Ovary (tissue), 9 donors: Measurements from ENCODE around the gene IGFBP7. TPM values are rescaled to one million over a fixed set of nuclear protein-coding genes. Genes with fewer than 3 reads are reported as not detected.

Experiments
- DNase-seq, 5 donors: peaks; one replicate each; pipeline ENCODE4 v3.0.0-alpha.2; 2019 to 2020
- H3K27ac ChIP-seq, 2 donors: fragments of 200-600 bp; one replicate each; pipeline versions ENCODE4 v1.5.1 to v1.8.0; 2019 to 2022
- H3K27me3 ChIP-seq: fragments of 200-600 bp; one replicate; pipeline ENCODE4 v1.8.0; 2022
- H3K36me3 ChIP-seq: fragments of 200-600 bp; sonication (generic); one replicate; pipeline ENCODE4 v1.5.1; 2019
- H3K4me1 ChIP-seq: one replicate; pipeline ENCODE4 v1.8.1; 2013; ENCODE audit warnings: mild to moderate bottlenecking, moderate library complexity; ENCODE audit not compliant: insufficient read depth
- H3K4me3 ChIP-seq: fragments of 200-600 bp; sonication (generic); one replicate; pipeline ENCODE4 v1.5.1; 2017
- H3K9me3 ChIP-seq, 2 donors: fragments of 200-600 bp in 1 of 2; sonication (generic) in 1 of 2; one replicate each; pipeline versions ENCODE4 v1.5.1 to v1.8.1; 2013 to 2019; ENCODE audit warnings: mild to moderate bottlenecking in 1 of 2, moderate library complexity in 1 of 2
- EP300 ChIP-seq: sonication (generic); formaldehyde crosslinking; IDR thresholded peaks from one replicate; pipeline ENCODE4 v1.6.1; 2017; ENCODE audit warnings: antibody characterized with exemption
- POLR2A ChIP-seq: fragments of 450-650 bp; IDR thresholded peaks from one replicate; pipeline ENCODE4 v1.6.1; 2017; ENCODE audit warnings: antibody characterized with exemption, mild to moderate bottlenecking, moderate library complexity
- WGBS, 3 donors: extraction: QIAGEN DNeasy Blood & Tissue Kit in 1 of 3; methylation state at CpG; one replicate each; pipeline versions ENCODE4 v1.1.5 to v1.1.7; 2013 to 2017; 5-methylcytosine and 5-hydroxymethylcytosine counted together
- intact Hi-C, 4 donors: fragments of 100-400 bp; cut with DNase I; formaldehyde crosslinking; loops; one replicate each; pipeline versions ENCODE4 v1.11.0 to v1.15.1; 2022 to 2023
- polyA plus RNA-seq, 2 donors: library from polyadenylated mRNA; stranded (reverse); fragments of 200-250 nt in 1 of 2; fragments of 350-450 nt in 1 of 2; fragmentation: Illumina TruSeq in 1 of 2; extraction: RNeasy Lipid Tissue Mini Kit (QIAGEN cat#74804) in 1 of 2; gene quantifications; one replicate each; pipeline ENCODE4 v1.2.3, GENCODE V29; 2013 to 2014
- total RNA-seq, 7 donors: library from RNA; depleted of rRNA in 2 of 7; stranded (reverse); fragments of >200 nt in 2 of 7; fragmentation: NEBNext Ultra II Directional in 3 of 7; extraction: Animal tissue kit (Norgen Biotek cat#: 25700) in 3 of 7; gene quantifications; one replicate each; pipeline versions ENCODE4 v1.1.0 to v1.2.4, GENCODE V29; 2016 to 2023
- TF ChIP-seq, protein P1 (sequence below), 3 donors: fragments of 450-650 bp in 2 of 3; fragments of 200-600 bp in 1 of 3; IDR thresholded peaks; one replicate each; pipeline versions ENCODE4 v1.5.1 to v1.8.0; 2016 to 2022; ENCODE audit warnings: antibody characterized with exemption in 3 of 3, mild to moderate bottlenecking in 1 of 3
- donor health status: DM: no; HTN: no; CAD: no; lungs with moderate emphysema.
- donor health status: DM: no; HTN: no; CAD: no.
- donor health status: Bipolar disorder and iron deficiency.
- donor health status: DM: yes; HTN: yes; CAD: no.
- donor health status: DM: no; HTN: no; CAD: no.
- donor health status: DM: yes; HTN: yes; CAD: no.

IGFBP7 gene
- total and polyA plus RNA-seq, 9 donors, result 96.8 to 4,468 (median 359) TPM

DNA sequence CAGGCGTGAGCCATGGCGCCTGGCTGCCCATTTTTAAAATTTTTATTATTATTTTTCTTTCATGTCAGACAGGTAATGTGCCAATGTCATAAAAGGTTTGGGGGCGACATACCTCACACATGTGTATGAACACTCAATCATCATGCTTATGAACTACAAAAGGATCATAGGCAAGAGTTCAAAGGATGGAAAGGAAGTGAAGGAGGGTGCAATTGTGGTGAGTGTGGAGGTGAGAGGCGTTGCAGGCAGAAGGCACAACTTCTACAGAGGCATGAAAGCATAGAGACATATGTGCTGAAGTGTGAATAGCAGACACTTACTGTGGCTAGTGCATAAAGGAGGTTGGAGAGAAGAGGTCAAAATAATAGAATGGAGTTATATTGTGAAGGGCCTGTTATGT lies 4.0 kb downstream of the IGFBP7 start:
- no peak overlapping the region for H3K4me3 ChIP-seq
- no peaks in the 10 kb centered on the region for H3K36me3 ChIP-seq
- peaks cover 14% of the 10 kb centered on the region for H3K4me1 ChIP-seq
- no peak for DNase-seq
- TF ChIP-seq POLR2A (no peak), EP300 (no peak)
- TF ChIP-seq, protein P1, sequence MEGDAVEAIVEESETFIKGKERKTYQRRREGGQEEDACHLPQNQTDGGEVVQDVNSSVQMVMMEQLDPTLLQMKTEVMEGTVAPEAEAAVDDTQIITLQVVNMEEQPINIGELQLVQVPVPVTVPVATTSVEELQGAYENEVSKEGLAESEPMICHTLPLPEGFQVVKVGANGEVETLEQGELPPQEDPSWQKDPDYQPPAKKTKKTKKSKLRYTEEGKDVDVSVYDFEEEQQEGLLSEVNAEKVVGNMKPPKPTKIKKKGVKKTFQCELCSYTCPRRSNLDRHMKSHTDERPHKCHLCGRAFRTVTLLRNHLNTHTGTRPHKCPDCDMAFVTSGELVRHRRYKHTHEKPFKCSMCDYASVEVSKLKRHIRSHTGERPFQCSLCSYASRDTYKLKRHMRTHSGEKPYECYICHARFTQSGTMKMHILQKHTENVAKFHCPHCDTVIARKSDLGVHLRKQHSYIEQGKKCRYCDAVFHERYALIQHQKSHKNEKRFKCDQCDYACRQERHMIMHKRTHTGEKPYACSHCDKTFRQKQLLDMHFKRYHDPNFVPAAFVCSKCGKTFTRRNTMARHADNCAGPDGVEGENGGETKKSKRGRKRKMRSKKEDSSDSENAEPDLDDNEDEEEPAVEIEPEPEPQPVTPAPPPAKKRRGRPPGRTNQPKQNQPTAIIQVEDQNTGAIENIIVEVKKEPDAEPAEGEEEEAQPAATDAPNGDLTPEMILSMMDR (IDR thresholded peaks at IDR 0.05), result no peak
- intact Hi-C loops, result loop anchor here in 1 of 4 donors (5.0 kb wide), 1 partner anchor 44 kb away; no protein-coding TSS in a partner anchor
- WGBS, 3 donors, result 90 to 92% (median 91%) methylated on average over 4 of the region's 4 CpGs
- H3K9me3 ChIP-seq, result no peaks in the 10 kb centered on the region
- H3K27ac ChIP-seq, result no peak overlapping the region
- no peaks in the 10 kb centered on the region for H3K27me3 ChIP-seq

DNA sequence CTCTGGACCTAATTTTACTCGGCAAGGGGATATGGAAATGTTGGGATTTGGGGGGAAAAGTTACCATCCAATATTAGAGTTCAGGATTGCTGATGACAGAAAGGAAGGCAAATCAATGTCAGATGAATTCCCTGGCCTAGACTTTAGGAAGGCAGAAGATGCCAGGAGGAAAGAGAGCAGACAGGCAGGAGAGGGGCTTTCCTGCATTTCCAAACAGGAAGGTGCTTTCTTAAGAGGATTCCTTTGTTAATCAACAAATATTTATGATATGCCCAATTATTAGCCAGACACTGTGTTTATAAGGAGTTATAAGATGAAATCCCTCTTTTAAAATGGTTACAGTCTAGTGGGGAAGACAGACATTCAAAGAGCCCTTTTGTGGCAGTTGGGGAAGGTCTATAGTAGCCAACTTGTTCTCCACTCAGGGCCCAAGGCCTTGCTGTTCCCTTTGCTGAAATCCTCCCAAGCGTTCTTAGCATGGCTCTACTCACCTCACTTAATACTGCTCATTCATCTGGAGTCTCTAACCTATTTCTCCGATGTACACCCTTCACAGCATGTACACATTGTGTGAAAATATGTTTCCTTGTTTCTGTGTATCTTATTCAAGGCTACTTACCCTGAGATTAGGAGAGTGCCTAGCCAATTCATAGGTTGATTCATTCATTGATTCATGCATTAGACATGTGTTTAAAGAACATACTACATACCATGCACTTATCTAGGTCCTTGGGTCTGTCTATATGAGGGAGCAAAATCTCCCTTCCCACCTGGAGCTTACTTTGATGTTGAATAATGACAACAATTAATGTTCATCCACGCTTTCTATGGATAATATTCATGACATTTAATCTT lies 5.3 kb downstream of the IGFBP7 start:
- Histone ChIP-seq H3K4me1 (peaks cover 16% of the 10 kb centered on the region), H3K4me3 (no peak overlapping the region), H3K36me3 (no peaks in the 10 kb centered on the region), H3K27me3 (no peaks in the 10 kb centered on the region), H3K9me3 (no peaks in the 10 kb centered on the region), H3K27ac (no peak overlapping the region)
- WGBS, 3 donors, result 76 to 78% (median 76%) methylated on average over 4 of the region's 4 CpGs
- intact Hi-C loops, result loop anchor here in 1 of 4 donors (5.0 kb wide), 1 partner anchor 43 kb away; no protein-coding TSS in a partner anchor
- TF ChIP-seq POLR2A (no peak), EP300 (no peak)
- TF ChIP-seq, protein P1 (IDR thresholded peaks at IDR 0.05), result no peak
- DNase-seq, result no peak

DNA sequence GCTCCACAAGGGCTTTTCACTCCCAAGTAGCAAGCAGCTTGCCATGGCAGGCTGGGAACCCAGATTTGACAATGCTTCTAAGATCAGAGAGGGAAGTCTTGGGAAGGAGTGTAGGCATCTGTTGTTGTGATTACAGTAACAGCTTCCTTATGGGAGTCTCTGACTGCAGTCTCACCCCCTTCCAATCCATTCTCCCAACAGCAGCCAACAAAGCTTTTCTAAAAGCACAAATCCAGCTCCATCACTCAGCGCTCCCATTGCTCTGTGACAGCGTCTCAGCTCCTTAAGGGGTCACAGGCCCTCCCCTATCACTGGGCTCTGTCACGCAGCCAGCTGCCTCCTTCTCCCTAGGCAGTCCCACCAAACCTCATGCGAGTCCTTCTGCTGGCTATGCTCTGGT lies 7.1 kb downstream of the IGFBP7 start:
- no peaks in the 10 kb centered on the region for H3K27me3 ChIP-seq
- DNase-seq, result peak in 1 of 5 donors; percentile 52
- intact Hi-C loops, result no loop called here
- WGBS, 3 donors, result 28 to 48% (median 38%) methylated on average over 4 of the region's 4 CpGs
- no peaks in the 10 kb centered on the region for H3K9me3 ChIP-seq
- H3K4me1 ChIP-seq, result peaks cover 26% of the 10 kb centered on the region
- no peaks in the 10 kb centered on the region for H3K36me3 ChIP-seq
- peak overlapping the region; percentile 26 to 72 for H3K27ac ChIP-seq
- TF ChIP-seq, protein P1 (IDR thresholded peaks at IDR 0.05), result no peak
- TF ChIP-seq EP300, result no peak
- no peak for TF ChIP-seq POLR2A
- H3K4me3 ChIP-seq, result no peak overlapping the region

DNA sequence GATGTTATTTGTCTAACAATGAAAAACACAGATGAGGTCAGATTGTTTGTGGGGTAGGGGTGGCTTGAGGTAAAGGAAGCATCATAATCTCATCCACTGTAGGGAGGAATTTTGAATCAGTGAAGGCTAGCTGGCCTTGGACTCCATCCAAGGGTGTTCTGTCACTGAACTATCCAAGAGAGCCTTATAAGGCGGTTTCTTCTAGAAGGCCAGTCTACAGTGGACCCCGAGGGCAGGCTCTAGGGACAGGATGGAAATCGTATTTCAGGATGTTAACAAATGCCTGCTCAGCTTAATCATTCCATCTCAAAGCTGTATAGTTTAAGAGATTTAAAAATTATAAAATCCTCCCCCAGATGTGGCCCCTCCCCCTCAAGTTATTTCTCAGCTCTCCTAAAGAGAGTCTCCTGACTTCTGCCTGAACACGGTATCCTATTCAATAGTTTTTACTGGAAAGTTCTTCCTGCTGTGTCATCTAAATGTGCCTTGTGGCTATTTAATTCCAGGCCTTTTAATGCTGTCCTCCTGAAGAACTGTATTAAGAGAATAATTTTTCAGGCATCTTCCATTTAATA lies 8.0 kb downstream of the IGFBP7 start:
- peak overlapping the region; percentile 26 to 72 for H3K27ac ChIP-seq
- DNase-seq, result peak; percentile 62 to 75 (median 73)
- no peaks in the 10 kb centered on the region for H3K9me3 ChIP-seq
- WGBS, 3 donors, result 9 to 11% (median 9%) methylated on average over 4 of the region's 4 CpGs
- TF ChIP-seq POLR2A (no peak), EP300 (no peak)
- TF ChIP-seq, protein P1 (IDR thresholded peaks at IDR 0.05), result no peak
- peaks cover 26% of the 10 kb centered on the region for H3K4me1 ChIP-seq
- intact Hi-C loops, result no loop called here
- H3K27me3 ChIP-seq, result no peaks in the 10 kb centered on the region
- H3K36me3 ChIP-seq, result no peaks in the 10 kb centered on the region
- no peak overlapping the region for H3K4me3 ChIP-seq
